SK-N-MC (cell line): ENCODE results near the gene TREML4.

Source experiments
- EZH2 ChIP-seq: fragments of 200-600 bp; sonication (generic); IDR thresholded peaks from one replicate; pipeline ENCODE4 v1.6.1; 2017; ENCODE audit warnings: antibody characterized with exemption
- POLR2AphosphoS5 ChIP-seq: IDR thresholded peaks from 2 replicates; pipeline ENCODE4 v1.6.1; 2012; ENCODE audit warnings: mild to moderate bottlenecking, low read depth, low read length, borderline replicate concordance

- no peak for TF ChIP-seq POLR2AphosphoS5
- no peak for TF ChIP-seq EZH2
Measured at GRCh38 chr6:41228096-41228495, at the start of gene TREML4.
